ENCODE results near the gene MAP7. TPM values are rescaled to one million over a fixed set of nuclear protein-coding genes. Genes with fewer than 3 reads are reported as not detected.

The MAP7 gene
- total RNA-seq, 1 donor from 2014 or later = 101 TPM

DNA sequence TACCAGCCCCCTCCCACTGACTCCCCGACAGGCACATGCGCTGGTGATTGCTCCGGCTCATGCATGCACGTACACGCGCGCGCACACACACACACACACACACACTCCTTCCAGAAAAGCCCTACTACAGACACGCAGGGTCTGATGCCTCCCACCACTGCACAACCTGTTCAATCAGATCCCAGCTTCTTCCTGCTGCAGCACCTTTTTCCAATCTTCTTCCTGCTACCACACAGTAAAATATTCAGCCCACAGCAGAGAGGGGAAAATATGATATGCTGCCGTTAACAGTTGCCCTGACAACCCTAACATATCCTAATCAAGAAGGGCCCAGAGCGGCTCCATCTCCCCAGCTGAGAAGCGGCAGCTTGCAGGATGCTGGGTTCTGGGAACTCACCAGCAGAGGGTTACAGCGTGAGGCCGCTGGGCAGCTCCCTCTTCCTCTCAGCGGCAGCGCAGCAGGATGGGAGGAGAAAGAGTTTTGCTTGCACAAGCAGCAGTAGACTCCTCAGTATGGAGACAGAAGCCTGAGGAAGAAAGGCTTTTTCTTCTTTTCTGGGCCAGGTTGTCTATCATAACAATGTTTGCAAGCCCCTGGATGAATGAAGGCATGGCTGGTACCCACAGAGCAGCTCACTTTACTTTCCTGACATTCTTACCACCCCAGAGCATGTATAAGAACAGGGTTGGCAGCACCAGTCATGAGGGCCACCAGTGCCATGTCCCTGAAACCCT, 23.9 kb downstream of the MAP7 start:
- Mint-ChIP-seq H3K4me3 (ENCODE audit: low read depth) (peak overlapping the region; percentile 48), H3K27ac (peak overlapping the region; percentile 91)

DNA sequence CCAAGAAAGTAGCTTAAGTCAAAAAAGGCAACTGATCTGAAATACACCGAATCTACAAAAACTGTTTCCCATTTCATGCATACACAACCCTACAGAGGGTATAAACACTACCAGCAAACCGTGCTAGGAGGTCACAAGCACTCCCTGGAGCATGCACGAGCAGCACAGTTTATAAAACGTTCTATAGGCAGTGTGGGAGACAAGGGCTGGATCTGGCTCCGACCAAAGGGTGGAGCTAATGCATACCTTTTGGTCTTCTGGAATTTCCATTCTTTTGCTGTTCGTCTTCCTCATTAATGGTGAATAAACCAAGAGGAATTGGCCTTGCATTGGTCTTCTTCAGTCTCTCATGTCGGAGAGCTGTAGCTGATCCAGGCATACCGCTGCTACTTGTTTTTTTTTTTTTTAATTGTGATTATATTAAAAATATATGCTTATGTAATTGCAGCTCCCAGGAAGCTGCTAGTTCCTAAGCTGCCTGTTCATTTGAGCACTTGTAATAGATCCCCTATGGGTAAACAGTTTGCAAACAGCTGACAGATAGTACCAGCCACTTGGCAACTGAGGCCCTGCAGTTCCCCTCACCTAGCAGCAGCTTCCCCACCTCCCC, 24.5 kb downstream of the MAP7 start:
- Mint-ChIP-seq H3K9me3 (ENCODE audit: low read depth) (no peaks in the 10 kb centered on the region), H3K4me1 (ENCODE audit: low read depth) (peaks cover 53% of the 10 kb centered on the region), H3K4me3 (ENCODE audit: low read depth) (peak overlapping the region; percentile 48), H3K27me3 (no peaks in the 10 kb centered on the region), H3K36me3 (ENCODE audit: insufficient read depth) (peaks cover 3% of the 10 kb centered on the region), H3K27ac (peak overlapping the region; percentile 91)
- DNase-seq (ENCODE audit: low spot score, unreplicated experiment) = no peak
- TF ChIP-seq, protein P1, sequence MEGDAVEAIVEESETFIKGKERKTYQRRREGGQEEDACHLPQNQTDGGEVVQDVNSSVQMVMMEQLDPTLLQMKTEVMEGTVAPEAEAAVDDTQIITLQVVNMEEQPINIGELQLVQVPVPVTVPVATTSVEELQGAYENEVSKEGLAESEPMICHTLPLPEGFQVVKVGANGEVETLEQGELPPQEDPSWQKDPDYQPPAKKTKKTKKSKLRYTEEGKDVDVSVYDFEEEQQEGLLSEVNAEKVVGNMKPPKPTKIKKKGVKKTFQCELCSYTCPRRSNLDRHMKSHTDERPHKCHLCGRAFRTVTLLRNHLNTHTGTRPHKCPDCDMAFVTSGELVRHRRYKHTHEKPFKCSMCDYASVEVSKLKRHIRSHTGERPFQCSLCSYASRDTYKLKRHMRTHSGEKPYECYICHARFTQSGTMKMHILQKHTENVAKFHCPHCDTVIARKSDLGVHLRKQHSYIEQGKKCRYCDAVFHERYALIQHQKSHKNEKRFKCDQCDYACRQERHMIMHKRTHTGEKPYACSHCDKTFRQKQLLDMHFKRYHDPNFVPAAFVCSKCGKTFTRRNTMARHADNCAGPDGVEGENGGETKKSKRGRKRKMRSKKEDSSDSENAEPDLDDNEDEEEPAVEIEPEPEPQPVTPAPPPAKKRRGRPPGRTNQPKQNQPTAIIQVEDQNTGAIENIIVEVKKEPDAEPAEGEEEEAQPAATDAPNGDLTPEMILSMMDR (IDR thresholded peaks at IDR 0.05; ENCODE audit: unreplicated experiment) = no peak

More for the DNA sequence above, 23.9 kb downstream of the MAP7 start:
- Mint-ChIP-seq H3K4me1 (ENCODE audit: low read depth) (peaks cover 54% of the 10 kb centered on the region), H3K36me3 (ENCODE audit: insufficient read depth) (peaks cover 1% of the 10 kb centered on the region), H3K27me3 (no peaks in the 10 kb centered on the region), H3K9me3 (ENCODE audit: low read depth) (no peaks in the 10 kb centered on the region)
- peak; percentile 19 for DNase-seq (ENCODE audit: low spot score, unreplicated experiment)
- TF ChIP-seq, protein P1 (IDR thresholded peaks at IDR 0.05; ENCODE audit: unreplicated experiment) = peak; percentile 41

DNA sequence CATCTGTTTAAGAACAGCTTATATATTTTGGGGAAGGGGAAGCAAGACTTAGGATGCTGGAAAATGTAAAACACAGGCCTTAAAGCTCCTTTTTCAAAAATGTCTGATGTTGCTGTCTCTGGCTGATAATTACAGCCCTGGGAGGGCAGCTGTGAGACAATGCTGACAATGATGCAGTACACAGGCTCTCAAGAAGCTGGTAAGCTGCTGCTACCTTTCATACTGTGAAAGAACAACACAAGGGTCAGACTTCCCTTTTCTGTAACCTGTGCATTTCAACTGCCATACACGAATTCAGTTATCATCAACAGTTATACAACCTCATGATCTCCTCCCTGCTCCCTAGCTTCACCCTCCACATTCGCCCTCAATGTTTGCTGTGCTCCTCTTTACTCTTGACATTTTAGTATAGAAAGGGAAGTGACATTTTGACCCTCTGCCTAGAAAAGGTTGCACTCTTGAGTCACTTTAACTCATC, 25.2 kb downstream of the MAP7 start:
- TF ChIP-seq, protein P1 (IDR thresholded peaks at IDR 0.05; ENCODE audit: unreplicated experiment) = no peak
- Mint-ChIP-seq H3K36me3 (ENCODE audit: insufficient read depth) (peaks cover 7% of the 10 kb centered on the region), H3K4me1 (ENCODE audit: low read depth) (peaks cover 58% of the 10 kb centered on the region), H3K4me3 (ENCODE audit: low read depth) (peak overlapping the region; percentile 6), H3K27me3 (no peaks in the 10 kb centered on the region), H3K27ac (peak overlapping the region; percentile 89), H3K9me3 (ENCODE audit: low read depth) (no peaks in the 10 kb centered on the region)
- no peak for DNase-seq (ENCODE audit: low spot score, unreplicated experiment)

DNA sequence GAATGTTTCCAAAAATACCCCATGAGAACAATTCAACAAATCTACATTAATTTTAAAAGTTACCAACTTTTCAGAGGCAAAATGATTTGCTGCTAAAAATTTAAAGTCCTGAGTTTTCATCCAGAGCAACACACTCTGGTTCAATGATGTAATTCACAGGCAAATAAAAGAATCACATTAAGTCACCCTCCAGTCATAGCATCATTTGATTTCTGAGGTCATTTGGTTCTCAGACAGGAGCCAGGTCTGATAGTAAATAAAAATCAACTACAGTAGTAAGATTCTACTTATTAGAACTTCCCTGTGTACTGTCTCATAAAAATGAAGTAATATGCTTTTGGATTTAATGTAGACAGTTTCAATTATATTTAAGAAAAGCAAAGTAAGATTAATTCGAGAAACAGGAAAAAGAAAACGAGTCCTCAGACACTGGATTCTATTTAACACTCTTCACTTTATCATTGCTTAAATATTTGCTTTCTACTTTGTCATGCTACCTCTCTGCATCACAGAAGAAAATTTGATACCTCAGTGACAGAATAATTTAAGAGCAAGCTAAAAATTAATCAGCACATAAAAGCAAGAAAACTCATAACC, 25.8 kb downstream of the MAP7 start:
- no peak for DNase-seq (ENCODE audit: low spot score, unreplicated experiment)
- Mint-ChIP-seq H3K27ac (peak overlapping the region; percentile 89), H3K9me3 (ENCODE audit: low read depth) (no peaks in the 10 kb centered on the region), H3K4me3 (ENCODE audit: low read depth) (peak overlapping the region; percentile 6), H3K4me1 (ENCODE audit: low read depth) (peaks cover 60% of the 10 kb centered on the region), H3K27me3 (no peaks in the 10 kb centered on the region), H3K36me3 (ENCODE audit: insufficient read depth) (peaks cover 7% of the 10 kb centered on the region)
- TF ChIP-seq, protein P1 (IDR thresholded peaks at IDR 0.05; ENCODE audit: unreplicated experiment) = no peak

DNA sequence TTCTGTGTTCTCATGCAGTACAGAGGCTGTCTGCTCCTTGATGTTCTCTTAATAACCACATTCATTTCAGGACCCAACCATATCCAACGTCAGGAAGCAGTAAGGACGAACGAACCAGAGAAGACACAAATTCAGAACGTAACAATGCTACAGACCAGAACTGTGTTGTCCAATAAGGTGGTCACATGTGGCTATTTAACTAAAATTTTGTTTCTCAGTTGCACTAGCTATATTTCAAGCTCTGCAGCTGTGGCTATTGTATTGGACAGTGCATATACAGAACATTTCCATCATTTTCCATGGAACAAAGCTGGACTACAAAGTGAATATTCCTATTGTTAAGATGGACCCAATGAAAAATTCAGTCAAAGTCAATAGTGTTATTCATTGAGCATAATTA, 27.0 kb downstream of the MAP7 start:
- no peak overlapping the region for H3K27ac Mint-ChIP-seq
- H3K4me1 Mint-ChIP-seq (ENCODE audit: low read depth) = peaks cover 60% of the 10 kb centered on the region
- TF ChIP-seq, protein P1 (IDR thresholded peaks at IDR 0.05; ENCODE audit: unreplicated experiment) = no peak
- no peak for DNase-seq (ENCODE audit: low spot score, unreplicated experiment)
- H3K9me3 Mint-ChIP-seq (ENCODE audit: low read depth) = no peaks in the 10 kb centered on the region
- H3K27me3 Mint-ChIP-seq = no peaks in the 10 kb centered on the region
- no peak overlapping the region for H3K4me3 Mint-ChIP-seq (ENCODE audit: low read depth)
- H3K36me3 Mint-ChIP-seq (ENCODE audit: insufficient read depth) = peaks cover 7% of the 10 kb centered on the region
